ENCODE results near the gene PISD.
"Not testable (repeated sequence)": the region's sequence is repeated elsewhere in the genome, so short reads cannot be mapped to it uniquely, and the experiment has no call there.

PISD gene

DNA sequence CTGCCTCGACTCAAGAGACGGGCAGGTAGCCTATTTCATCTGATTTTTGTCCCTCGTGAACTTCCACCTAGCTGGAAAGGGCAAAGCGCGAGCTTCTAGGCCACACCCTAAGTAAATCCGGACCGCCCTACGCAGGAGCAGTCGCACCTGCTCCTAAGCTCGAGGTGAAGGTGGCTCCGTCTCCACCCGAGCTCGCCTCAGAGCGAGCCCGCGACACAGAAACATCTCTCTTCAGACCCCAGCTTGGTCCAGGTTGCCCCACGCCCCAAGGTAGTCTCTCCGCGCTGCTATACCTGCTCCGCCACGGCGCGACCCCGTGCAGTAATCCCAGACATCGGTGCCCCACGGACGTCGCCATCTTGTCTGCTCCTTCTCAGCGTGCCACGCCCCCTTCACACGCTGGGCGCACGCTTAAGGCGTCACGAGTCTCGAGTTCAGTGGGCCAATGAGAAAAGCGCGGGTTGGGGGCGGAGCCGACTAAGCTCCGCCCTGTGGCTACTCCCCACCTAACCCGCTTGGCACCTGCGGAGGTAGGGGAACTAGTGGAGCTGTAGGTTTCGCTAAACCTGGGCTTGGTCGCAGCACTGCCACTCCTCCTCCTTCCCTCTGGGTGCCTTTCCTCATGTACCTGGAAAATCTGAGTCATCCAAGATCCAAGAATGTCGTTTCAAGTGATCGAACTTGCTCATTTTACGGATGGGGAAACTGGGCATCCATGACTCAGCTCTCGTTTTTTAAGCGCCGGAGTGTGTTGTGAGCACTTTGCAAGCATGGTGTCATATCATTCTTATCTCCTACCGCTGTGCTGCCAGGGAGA lies at the start of gene PISD:
PISD (minus strand) TSS at position 365 of the 817 bp plus-strand sequence; CDS start at position 358, 7 bp downstream.
- peak; percentile 92 to 98 for DNase-seq

DNA sequence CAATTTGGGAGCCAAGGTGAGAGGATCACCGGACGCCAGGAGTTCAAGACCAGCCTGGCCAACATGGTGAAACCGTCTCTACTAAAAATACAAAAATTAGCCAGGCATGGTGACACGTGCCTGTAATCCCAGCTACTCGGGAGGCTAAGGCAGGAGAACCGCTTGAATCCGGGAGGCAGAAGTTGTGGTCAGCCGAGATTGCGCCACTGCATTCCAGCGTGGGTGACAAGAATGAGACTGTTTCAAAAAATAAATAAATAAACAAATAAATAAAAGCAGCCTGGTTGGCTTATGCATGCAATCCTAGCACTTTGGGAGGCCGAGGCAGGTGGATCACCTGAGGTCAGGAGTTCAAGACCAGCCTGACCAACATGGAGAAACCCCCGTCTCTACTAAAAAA lies 49.2 kb upstream of the PISD start:
- peak; percentile 29 to 66 for DNase-seq

DNA sequence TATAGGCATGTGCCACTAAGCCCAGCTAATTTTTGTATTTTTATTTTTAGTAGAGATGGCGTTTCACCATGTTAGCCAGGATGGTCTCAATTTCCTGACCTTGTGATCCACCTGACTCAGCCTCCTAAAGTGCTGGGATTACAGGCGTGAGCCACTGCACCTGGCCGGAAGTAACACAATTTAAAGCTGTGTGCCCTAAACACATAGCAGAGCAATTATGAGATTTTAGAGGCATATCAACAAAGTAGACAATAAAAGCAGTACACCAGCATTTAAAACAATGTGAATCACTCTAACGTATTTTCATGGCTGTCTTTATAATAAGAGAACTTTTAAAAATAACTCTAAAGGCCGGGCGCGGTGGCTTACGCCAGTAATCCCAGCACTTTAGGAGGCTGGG lies 45.5 kb upstream of the PISD start:
- no peak for DNase-seq

DNA sequence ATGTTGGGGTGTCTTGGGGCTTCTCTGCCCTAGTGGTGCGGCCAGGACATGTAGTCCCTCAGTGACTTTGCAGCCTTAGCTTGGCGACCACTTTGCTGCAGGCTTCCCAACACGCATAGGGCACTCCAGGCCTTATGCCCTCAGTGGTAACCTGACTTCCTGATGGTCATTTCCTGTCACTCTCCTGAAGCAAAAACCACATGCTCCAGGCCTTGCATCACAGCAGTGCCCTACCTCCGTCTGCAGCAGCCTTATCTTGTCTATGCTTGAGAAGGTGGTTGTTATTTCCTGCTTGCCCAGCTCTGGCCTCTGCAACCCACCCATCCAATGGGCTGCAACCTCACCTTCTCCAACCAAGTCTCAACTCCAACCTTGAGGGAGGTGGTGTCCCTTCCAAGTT lies 33.4 kb upstream of the PISD start:
- no peak for DNase-seq

DNA sequence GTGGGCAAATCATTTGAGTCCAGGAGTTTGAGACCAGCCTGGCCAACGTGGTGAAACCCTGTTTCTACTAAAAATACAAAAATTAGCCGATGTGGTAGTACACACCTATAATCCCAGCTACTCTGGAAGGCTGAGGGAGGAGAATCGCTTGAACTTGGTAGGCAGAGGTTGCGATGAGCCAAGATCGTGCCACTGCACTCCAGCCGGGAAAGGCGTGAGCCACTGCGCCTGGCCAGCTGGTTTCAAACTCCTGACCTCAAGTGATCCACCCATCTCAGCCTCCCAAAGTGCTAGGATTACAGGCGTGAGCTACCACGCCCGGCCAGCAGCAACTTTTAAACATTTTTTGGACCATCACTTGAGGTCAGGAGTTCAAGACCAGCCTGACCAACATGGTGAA lies 32.0 kb upstream of the PISD start:
- not testable (repeated sequence) for DNase-seq

DNA sequence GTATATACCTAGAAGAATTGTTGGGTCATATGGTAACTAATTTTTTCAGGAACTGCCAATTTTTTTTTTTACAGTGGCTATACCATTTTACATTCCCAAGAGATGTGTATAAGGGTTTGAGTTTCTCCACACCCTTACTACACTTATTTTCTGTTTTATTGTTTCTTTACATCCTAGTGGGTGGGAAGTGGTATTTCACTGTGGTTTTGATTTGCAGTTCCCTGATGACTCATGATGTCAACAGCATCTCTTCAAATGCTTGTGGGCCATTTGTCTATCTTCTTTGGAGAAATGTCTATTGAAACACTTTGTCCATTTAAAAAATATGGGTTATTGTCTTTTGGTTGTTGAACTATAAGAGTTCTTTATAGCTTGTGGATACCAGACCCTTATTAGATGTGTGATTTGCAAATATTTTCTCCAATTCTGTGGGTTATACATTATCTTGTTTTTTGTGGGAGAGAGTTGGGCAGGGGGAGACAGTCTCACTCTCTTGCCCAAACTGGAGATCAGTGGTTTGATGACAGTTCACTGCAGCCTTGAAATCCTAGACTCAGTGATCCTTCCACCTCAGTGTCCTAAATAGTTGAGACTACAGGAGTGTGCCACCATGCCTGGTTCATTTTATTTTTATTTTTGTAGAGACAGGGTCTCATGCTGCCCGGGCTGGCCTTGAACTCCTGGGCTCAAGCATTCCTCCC lies 30.3 kb upstream of the PISD start:
- peak; percentile 35 to 46 for DNase-seq

DNA sequence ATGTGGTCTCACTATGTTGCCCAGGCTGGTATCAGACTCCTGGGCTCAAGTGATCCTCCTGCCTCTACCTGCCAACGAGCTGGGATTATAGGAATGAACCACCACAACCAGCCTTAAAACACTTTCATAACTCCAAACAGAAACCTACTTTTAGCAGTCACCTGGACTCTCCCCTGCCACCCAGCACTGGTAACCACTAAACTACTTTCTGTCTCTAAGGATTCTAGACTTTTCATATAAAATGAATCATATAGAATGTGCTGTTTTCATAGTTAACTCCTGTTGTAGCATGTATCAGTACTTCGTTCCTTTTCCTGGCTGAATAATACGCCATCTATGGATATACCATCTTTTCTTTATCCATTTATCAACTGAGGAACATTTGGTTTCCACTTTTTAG lies 29.4 kb upstream of the PISD start:
- DNase-seq: no peak

DNA sequence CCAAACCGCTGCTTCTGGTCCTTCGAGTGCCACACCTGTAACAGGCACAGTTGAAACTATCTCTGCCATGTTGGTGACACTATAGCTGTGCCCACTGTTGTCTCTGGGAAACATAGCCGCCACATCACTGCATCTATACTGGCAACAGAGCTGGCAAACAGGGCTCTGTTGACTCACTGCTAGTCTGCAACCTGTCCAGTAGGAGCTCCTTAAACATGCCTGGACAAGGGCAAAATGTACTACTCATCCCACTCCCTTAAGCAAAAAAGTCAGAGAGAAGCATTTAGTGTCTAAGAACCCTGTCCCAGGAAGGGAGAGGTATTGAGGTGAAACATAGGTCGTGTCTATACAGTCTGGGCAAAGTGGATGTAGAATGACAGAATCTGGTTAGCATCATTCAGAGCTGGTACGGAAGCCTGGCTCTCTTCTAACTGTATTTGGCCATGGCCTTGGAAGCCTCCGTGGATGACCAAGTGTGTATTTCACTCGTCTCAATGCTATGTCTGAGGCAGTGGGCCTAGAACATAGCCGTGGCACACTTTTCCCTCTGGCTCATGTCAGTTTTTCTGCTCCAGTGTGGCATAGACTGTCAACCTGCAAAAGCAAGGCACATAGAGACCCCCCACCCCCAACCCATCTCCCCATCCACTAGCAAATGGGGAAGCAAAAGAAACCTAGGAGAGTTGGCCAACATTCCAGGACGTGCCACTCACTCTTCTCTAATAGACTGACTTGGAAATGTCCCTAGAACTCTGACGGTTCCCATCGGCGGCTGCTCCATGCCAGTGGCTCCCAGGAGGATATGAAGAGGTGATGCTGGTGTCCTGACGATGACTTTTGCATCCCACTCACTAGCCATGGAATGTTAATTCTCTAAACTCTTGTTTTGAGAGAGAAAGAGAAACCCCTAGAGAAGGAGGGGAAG lies 21.4 kb upstream of the PISD start:
- DNase-seq: no peak

DNA sequence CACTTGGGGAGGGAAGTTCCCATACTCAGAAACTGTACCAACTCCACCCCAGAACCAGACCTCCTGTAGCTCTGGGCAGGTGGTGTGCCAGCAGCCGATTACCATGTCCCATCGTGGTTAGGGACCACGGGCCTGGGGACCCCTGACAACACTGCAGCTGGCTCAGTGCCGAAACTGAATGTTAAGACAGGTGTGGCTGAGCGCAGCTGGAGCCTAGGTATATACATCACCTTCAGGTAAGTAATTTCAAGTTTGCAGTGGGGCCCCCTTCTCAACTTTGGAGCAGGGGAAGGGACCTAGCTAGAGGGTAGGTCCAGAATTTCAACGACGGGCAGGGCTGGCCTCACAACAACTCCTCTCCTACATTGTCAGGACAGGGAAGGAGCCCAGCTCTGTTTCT lies 20.7 kb upstream of the PISD start:
- DNase-seq: no peak

DNA sequence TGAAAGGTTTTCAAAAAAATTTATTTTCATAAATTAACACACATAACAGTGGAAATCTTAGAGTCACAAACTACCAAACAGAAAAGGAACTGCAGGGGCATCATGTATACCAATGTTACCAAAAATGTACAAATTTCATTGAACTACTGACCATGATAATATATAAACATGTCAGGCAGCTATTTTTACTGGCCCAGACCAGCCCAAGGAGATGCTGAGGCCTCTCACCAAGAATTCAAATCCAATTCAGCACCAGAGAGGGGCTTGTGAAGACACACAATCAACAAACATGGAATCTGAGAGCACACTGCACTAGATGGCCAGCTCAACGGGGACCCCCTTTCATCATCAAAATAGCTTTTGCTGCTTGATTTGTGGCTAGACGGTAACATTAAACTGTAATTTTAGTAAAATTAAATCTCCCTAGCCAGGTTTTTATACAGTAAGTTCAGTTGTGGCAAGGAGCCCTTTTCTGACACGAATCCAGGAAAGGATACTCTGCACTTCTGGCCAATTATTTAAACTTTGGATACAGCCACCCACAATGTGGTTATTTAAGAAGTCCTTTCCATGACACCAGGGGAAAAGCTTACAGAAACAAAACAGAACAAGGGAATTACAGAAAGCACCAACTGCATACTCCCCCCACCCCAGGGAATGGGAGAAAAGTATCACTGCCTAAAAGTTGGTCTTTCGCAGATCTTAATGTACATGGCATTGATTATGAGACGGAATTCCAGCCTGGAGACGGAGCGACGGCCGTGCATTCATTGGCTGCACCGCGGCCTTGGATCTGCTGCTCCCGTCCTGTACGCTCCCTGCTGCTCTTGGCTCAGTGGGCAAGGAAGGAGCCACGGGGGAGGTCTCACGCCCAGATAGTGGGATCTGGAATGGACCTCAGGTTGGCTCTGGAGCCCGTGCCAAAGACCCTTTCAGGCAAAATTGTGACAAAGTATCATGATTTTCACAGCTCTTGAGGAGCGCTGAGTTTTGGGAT lies 19.6 kb upstream of the PISD start:
- no peak for DNase-seq

DNA sequence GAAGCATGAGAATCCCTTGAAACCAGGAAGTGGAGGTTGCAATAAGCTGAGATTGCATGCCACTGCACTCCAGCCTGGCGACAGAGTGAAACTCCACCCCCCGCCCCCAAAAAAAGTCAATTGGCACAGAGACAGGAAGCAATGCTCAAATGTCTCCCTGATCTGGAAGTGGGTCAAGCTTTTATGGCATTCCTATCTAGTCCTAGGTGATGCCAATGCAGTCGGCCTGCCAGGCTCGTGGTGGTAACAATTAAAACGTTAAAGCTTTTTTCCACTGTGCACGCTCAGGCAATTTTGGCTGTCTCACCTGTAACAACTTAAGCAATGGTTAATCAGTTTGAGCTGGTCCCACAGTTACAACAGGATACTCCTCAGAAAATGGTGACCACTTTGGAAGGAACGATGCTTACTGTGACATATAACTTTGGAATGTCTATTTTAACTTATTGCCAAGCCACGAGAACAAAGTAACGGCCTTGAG lies 18.9 kb upstream of the PISD start:
- DNase-seq: peak; percentile 78

DNA sequence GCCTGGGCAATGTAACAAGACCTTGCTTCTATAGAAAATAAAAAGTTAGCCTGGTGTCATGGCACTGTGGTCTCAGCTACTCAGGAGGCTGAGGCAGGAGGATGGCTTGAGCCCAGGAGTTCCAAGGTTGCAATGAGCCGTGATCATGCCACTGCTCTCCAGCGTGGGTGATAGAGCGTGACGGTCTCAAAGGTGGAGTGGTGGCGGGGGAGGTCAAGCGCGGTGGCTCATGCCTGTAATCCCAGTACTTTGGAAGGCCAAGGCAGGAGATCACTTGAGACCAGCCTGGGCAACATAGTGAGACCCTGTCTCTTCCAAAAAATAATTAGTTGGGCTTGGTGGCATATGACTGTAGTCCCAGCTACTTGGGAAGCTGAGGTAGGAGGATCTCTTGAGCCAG lies 16.7 kb upstream of the PISD start:
- no peak for DNase-seq

DNA sequence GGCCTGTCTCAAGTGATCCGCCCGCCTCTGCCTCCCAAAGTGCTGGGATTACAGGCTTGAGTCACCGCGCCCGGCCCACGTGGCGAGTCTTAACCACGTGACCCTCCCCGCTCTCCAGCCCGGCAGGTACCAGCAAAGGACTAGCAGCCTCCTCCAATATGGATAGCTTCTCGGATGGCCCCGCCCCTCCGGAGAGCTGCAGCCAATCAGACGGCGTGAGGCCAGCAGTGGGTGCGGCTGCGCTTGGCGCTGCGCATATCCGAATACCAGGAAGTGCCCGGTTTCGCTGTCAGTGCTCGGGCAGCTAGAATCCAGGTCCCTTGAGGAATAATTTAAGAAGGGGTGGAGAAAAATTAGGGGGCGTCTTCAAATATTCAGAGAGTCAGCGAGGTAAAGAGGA lies 14.7 kb upstream of the PISD start:
- DNase-seq: peak; percentile 92 to 94

DNA sequence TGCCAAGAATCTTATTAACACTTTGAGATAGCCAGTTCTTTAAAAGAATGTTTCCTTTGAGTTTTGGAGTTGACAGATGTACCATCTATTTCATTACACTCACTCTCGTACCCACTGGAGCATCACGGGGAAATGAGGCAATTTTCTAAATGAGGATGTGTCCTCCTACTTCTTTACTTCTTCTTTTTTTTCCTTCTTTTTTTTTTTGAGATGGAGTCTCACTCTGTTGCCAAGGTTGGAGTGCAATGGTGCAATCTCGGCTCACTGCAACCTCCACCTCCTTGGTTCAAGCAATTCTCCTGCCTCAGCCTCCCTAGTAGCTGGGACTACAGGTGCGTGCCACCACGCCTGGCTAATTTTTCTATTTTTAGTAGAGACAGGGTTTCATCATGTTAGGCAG lies 12.2 kb upstream of the PISD start:
- DNase-seq: peak; percentile 80 to 87

DNA sequence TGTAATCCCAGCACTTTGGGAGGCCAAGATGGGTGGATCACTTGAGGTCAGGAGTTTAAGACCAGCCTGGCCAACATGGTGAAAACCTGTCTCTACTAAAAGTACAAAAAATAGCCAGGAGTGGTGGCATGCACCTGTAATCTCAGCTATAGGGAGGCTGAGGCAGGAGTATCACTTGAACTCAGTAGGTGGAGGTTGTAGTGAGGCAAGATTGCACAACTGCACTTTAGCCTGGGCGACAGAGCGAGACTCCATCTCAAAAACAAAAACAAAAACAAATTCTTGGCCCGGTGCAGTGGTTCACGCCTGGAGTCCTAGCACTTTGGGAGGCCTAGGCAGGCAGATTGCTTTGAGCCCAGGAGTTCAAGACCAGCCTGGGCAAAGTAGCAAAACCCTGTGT lies 6.8 kb upstream of the PISD start:
- DNase-seq: not testable (repeated sequence)

DNA sequence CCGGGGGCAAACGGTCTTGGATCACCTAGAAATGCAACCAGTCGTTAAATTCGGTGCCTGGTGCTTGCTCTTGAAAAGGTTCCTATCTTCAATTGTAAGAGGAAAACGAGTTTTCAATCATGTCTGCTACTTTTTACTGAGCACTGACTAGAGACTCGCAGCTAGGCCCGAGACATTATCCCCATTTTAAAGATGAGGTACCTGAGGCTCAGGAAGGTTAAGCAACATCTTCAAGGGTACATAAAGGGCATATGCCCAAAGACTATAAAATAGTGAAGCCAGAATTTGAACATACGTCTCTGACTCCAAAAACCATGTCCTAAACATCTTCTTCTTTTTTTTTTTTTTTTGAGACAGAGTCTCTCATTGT lies 638 bp upstream of the PISD start:
- DNase-seq: no peak

DNA sequence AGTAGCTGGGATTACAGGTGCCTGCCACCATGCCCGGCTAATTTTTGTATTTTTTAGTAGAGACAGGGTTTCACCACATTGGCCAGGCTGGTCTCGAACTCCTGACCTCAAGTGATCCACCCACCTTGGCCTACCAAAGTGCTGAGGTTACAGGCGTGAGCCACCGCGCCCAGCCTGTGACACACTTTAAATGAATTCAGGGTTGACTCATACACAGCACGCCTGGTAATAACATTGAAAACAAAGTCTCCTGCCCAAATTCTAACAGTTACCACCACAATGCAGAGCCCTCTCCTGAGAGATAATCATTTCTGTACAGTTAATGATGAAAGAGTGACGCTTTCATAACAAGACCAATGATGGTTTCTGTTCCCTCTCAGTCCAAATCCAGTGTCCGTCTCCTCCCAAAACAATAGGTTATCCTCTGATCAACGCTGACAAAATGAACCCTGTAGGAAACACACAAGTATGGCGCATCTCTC lies 1.1 kb downstream of the PISD start:
- peak; percentile 20 to 36 for DNase-seq

DNA sequence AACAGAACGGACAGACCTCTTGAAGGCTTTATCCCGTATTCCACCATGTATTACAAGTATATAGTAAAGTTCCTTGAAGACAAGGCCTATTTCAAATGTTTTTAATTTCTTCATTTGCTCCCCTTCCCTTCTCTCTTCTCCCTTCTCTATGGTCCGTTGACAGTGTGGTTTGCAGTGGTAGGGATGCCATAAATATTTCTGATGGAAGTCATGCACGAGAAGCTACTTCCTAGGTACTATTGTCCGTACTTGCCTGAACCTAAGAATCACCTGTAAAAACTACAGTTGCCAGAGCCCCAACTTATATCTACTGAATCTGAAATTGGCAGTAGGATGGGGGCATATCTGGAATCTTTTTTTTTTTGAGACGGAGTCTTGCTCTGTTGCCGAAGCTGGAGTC lies 2.8 kb downstream of the PISD start:
- DNase-seq: no peak

DNA sequence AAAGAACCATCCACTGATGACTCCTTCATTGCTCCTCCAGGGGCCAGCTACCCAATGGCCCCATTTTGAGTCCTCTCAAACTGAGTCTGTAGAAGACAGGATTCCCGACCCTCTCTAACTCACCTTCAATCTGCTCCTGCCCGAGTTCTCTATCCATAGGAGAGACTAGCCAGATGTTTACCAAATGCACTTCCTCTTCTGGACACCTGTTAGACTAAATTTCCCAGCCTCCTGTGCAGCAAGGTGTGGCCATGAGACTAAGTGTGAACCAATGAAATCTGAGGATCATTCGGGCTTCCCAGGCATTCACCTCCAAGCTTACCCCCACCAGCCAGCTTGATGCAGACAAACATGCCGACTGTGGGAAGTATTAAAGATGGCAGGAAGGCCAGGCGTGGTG lies 7.6 kb downstream of the PISD start:
- no peak for DNase-seq

DNA sequence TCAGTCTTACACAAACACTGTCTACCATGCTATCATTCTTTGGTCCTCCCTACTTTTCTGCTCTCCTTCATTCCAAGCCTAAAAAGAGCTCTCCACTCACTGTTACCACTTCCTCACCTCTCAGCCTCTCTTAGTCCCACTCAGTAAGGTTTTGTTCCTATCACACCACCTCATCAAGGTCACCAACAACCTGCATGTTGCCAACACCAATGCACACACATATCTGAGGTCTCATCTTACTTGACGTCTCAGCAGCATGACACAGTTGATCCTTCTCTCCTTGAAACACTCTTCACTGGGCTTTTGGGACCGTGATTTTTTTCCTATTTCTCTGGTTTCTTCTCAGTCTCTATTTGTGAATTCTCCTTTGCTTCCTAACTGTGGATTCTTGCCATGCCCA lies 8.1 kb downstream of the PISD start:
- no peak for DNase-seq

DNA sequence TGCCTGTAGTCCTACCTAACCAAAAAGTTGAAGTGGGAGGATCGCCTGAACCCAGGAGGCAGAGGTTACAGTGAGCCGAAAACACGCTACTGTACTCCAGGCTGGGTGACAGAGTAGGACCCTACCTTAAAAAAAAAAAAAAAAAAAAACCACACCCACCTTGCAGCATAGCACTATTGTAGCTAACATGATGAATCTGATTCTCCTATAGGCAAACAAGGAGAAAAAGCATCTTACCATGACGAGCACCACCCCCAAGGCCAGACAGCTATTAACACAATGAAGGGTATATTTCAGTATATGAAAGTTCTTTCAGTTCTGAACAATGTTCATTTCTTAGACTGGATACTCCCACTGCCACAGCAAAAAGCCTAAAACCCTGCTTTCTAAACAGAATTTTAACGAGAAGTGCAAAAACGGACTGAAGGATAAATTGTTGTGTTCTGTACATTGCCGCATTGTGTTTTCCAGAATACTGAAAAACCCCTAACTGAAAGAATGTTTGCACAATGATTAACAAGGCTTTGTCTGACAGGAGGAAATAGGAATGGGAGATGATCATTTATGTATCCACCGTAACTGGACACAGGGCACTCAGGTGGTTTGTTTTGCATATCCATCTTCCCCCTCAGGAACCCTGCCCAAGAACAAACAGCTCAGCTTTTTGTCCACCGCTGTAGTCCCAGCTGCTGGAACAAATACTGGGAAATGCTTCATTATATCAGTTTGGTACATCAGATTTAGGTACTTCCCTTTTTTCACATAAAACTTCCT lies 8.9 kb downstream of the PISD start:
- no peak for DNase-seq

Data from inflammatory macrophage treated with lipopolysaccharide for 1 hour (primary cell).